CD4-positive, alpha-beta T cell (primary cell): Measurements from ENCODE around the gene SNX20. TPM values are rescaled to one million over a fixed set of nuclear protein-coding genes. Genes with fewer than 3 reads are reported as not detected.

Experiments used
- ATAC-seq: fragments of 200-7000 bp; cut with Tn5 transposase; one replicate; pipeline ENCODE4 v1.10.0; 2022; ENCODE audit warnings: mild to moderate bottlenecking; ENCODE audit not compliant: poor library complexity
- CTCF ChIA-PET: fragments of 350-600 bp; sonication (Branson Sonifier 250); formaldehyde crosslinking; loops from one replicate; lab custom pipeline; 2021; ENCODE audit warnings: antibody characterized with exemption, inconsistent platforms; lab: Charles Lee
- POLR2A ChIA-PET: fragments of 350-600 bp; sonication (Branson Sonifier 250); formaldehyde crosslinking; loops from one replicate; lab custom pipeline; 2021; ENCODE audit warnings: antibody characterized with exemption, inconsistent platforms; lab: Charles Lee
- DNase-seq, 14 experiments: peaks; one replicate each; pipeline ENCODE4 v3.0.0-alpha.2; 2013 to 2020; ENCODE audit warnings: mixed read lengths in 2 of 14
- H3K27ac ChIP-seq, 2 donors: one replicate each; pipeline versions ENCODE4 v1.5.1 to v1.7.0; 2013; ENCODE audit warnings: low read length in 2 of 2, low read depth in 1 of 2, mild to moderate bottlenecking in 1 of 2
- H3K27me3 ChIP-seq, 2 experiments: 1 replicate in 1 of 2; 2 replicates in 1 of 2; pipeline versions ENCODE4 v1.6.1 to v1.7.0; 2013; ENCODE audit warnings: low read length in 2 of 2, control low read depth in 1 of 2, mild to moderate bottlenecking in 1 of 2, moderate library complexity in 1 of 2; ENCODE audit not compliant: insufficient read depth in 2 of 2, control insufficient read depth in 1 of 2
- H3K36me3 ChIP-seq: one replicate; pipeline ENCODE4 v1.6.1; 2013; ENCODE audit warnings: low read length, control low read depth; ENCODE audit not compliant: insufficient read depth
- H3K4me1 ChIP-seq: one replicate; pipeline ENCODE4 v1.6.1; 2013; ENCODE audit warnings: low read length, control low read depth; ENCODE audit not compliant: insufficient read depth
- H3K4me3 ChIP-seq: one replicate; pipeline ENCODE4 v1.5.1; 2013; ENCODE audit warnings: mild to moderate bottlenecking, low read length, moderate library complexity
- H3K9me3 ChIP-seq, 2 experiments: 1 replicate in 1 of 2; 2 replicates in 1 of 2; pipeline versions ENCODE4 v1.6.1 to v1.7.0; 2013; ENCODE audit warnings: low read length in 2 of 2, mild to moderate bottlenecking in 2 of 2, control low read depth in 1 of 2, moderate library complexity in 1 of 2; ENCODE audit not compliant: control insufficient read depth in 1 of 2, insufficient read depth in 1 of 2
- H3K27ac Mint-ChIP-seq: one replicate; pipeline ENCODE4 v1.8.0; 2020; ENCODE audit warnings: mixed read lengths
- H3K27me3 Mint-ChIP-seq: one replicate; pipeline ENCODE4 v1.8.0; 2021; ENCODE audit warnings: mixed read lengths
- H3K36me3 Mint-ChIP-seq: one replicate; pipeline ENCODE4 v1.8.0; 2021; ENCODE audit warnings: low read depth, mixed read lengths
- H3K4me1 Mint-ChIP-seq: one replicate; pipeline ENCODE4 v1.8.0; 2021; ENCODE audit warnings: low read depth, mixed read lengths
- H3K4me3 Mint-ChIP-seq: one replicate; pipeline ENCODE4 v1.8.0; 2020; ENCODE audit warnings: mild to moderate bottlenecking, mixed read lengths
- H3K9me3 Mint-ChIP-seq: one replicate; pipeline ENCODE4 v1.8.0; 2020; ENCODE audit warnings: mixed read lengths
- CTCF ChIP-seq: fragments of 200-600 bp; IDR thresholded peaks from one replicate; pipeline ENCODE4 v1.8.0; 2022; ENCODE audit warnings: antibody characterized with exemption, mild to moderate bottlenecking
- intact Hi-C, 2 experiments: fragments of 100-400 bp; cut with DNase I in 1 of 2; cut with micrococcal nuclease in 1 of 2; formaldehyde crosslinking; loops; one replicate each; pipeline versions ENCODE4 v1.15.1 to v1.9.0; 2023 to 2025; cut with DNase I, micrococcal nuclease
- total RNA-seq, 174 experiments: library from RNA in 2 of 174; stranded (reverse) in 2 of 174; gene quantifications; one replicate each; pipeline ENCODE4 v1.2.3 and lab custom pipeline; 2021 to 2026

The SNX20 gene
- total RNA-seq, 2 experiments from 2014 or later = 26.6 TPM

- Histone ChIP-seq H3K9me3 (no peaks in the 10 kb centered on the region), H3K4me3 (no peak overlapping the region), H3K36me3 (peaks cover 26% of the 10 kb centered on the region), H3K4me1 (peaks cover 44% of the 10 kb centered on the region), H3K27ac (no peak overlapping the region), H3K27me3 (no peaks in the 10 kb centered on the region)
- ChIA-PET CTCF (no interaction called here), POLR2A (no interaction called here)
- ATAC-seq = no peak
- TF ChIP-seq CTCF = no peak
- Mint-ChIP-seq H3K9me3 (no peaks in the 10 kb centered on the region), H3K4me3 (no peak overlapping the region), H3K27me3 (no peaks in the 10 kb centered on the region), H3K27ac (no peak overlapping the region), H3K4me1 (peaks cover 39% of the 10 kb centered on the region), H3K36me3 (no peaks in the 10 kb centered on the region)
- intact Hi-C loops = no loop called here
- DNase-seq = no peak
These were observed 30.9 kb upstream of the SNX20 start for GRCh38 chr16:50711862-50712559.

GRCh38 chr16:50711040-50711439 lies 29.9 kb upstream of the SNX20 start:
- H3K9me3 ChIP-seq = no peaks in the 10 kb centered on the region
- TF ChIP-seq CTCF = no peak
- Mint-ChIP-seq H3K9me3 (no peaks in the 10 kb centered on the region), H3K27me3 (no peaks in the 10 kb centered on the region), H3K4me3 (no peak overlapping the region), H3K4me1 (peaks cover 44% of the 10 kb centered on the region), H3K36me3 (no peaks in the 10 kb centered on the region), H3K27ac (no peak overlapping the region)
- peaks cover 26% of the 10 kb centered on the region for H3K36me3 ChIP-seq
- ChIA-PET POLR2A (no interaction called here), CTCF (no interaction called here)
- no peak overlapping the region for H3K4me3 ChIP-seq
- H3K4me1 ChIP-seq = peaks cover 42% of the 10 kb centered on the region
- no peak overlapping the region for H3K27ac ChIP-seq
- DNase-seq (no peak), ATAC-seq (no peak)
- intact Hi-C loops = no loop called here
- H3K27me3 ChIP-seq = no peaks in the 10 kb centered on the region

- no peak overlapping the region for H3K4me3 Mint-ChIP-seq
- POLR2A ChIA-PET = no interaction called here
- H3K4me1 ChIP-seq = peaks cover 44% of the 10 kb centered on the region
- H3K9me3 Mint-ChIP-seq = no peaks in the 10 kb centered on the region
- intact Hi-C loops = loop anchor here in 1 of 2 experiments (2.0 kb wide), 1 partner anchor 29 kb away; the partner anchor contains the start of gene SNX20
- ATAC-seq (no peak), DNase-seq (no peak)
- CTCF ChIA-PET = interaction anchor here (1.6 kb wide), 1 partner anchor 10 kb away, joined by 9 read pairs; no protein-coding TSS in a partner anchor
- no peak overlapping the region for H3K27ac Mint-ChIP-seq
- H3K36me3 ChIP-seq = peaks cover 26% of the 10 kb centered on the region
- H3K27me3 ChIP-seq = no peaks in the 10 kb centered on the region
- no peak overlapping the region for H3K27ac ChIP-seq
- peaks cover 9% of the 10 kb centered on the region for H3K36me3 Mint-ChIP-seq
- no peak for TF ChIP-seq CTCF
- H3K4me1 Mint-ChIP-seq = peaks cover 50% of the 10 kb centered on the region
- no peaks in the 10 kb centered on the region for H3K27me3 Mint-ChIP-seq
- no peak overlapping the region for H3K4me3 ChIP-seq
- peaks cover 0 to 2% of the 10 kb centered on the region in 2 experiments for H3K9me3 ChIP-seq
These were observed 28.9 kb upstream of the SNX20 start for GRCh38 chr16:50709980-50710379.
